Thyroid gland (tissue), 4 donors: ENCODE results near the gene LPP.

Experiments
- POLR2A ChIP-seq, 2 donors: fragments of 450-650 bp; IDR thresholded peaks; one replicate each; pipeline ENCODE4 v1.6.1; 2017; ENCODE audit warnings: antibody characterized with exemption in 2 of 2, mild to moderate bottlenecking in 2 of 2, moderate library complexity in 1 of 2
- TF ChIP-seq, protein P1 (sequence below), 6 experiments: fragments of 200-600 bp in 3 of 6; fragments of 450-650 bp in 3 of 6; sonication (generic) in 3 of 6; IDR thresholded peaks; one replicate each; pipeline ENCODE4 v1.5.1; 2016 to 2019; ENCODE audit warnings: antibody characterized with exemption in 6 of 6, mild to moderate bottlenecking in 2 of 6, inconsistent platforms in 1 of 6, moderate library complexity in 1 of 6

DNA sequence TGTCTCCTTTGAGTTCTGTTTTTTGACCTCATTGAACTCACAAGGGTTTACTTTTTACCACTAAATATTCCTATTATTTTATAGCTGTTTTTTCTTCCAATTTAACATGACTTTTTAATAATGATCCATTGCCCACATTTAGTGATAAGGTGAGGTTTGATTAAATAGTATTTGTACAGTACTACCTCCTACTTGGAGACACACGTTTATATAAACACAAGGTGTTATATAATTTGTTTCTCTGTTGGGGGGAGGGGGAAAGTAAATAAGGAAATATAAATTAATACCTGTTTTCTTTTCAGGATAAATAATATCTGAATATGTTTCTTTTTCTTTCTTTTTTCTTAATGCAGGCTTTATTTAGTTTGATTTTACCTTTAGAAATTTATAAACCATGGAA lies 281.3 kb downstream of the LPP start:
- TF ChIP-seq, protein P1, sequence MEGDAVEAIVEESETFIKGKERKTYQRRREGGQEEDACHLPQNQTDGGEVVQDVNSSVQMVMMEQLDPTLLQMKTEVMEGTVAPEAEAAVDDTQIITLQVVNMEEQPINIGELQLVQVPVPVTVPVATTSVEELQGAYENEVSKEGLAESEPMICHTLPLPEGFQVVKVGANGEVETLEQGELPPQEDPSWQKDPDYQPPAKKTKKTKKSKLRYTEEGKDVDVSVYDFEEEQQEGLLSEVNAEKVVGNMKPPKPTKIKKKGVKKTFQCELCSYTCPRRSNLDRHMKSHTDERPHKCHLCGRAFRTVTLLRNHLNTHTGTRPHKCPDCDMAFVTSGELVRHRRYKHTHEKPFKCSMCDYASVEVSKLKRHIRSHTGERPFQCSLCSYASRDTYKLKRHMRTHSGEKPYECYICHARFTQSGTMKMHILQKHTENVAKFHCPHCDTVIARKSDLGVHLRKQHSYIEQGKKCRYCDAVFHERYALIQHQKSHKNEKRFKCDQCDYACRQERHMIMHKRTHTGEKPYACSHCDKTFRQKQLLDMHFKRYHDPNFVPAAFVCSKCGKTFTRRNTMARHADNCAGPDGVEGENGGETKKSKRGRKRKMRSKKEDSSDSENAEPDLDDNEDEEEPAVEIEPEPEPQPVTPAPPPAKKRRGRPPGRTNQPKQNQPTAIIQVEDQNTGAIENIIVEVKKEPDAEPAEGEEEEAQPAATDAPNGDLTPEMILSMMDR (IDR thresholded peaks at IDR 0.05), result no peak
- TF ChIP-seq POLR2A (IDR thresholded peaks at IDR 0.05), result no peak
